T-helper 2 cell treated with Interferon-gamma antibody and Interleukin-4, amounts not matched to agents 5 μg/mL and 100 μg/mL, for 36 hours (primary cell): ENCODE measurements around the gene ZG16B.

Source experiments
- DNase-seq: peaks from one replicate; pipeline ENCODE4 v3.0.0; 2021; ENCODE audit warnings: low spot score
- H3K27ac Mint-ChIP-seq: one replicate; pipeline ENCODE4 v1.8.0; 2021; ENCODE audit warnings: mild to moderate bottlenecking, mixed read lengths
- H3K27me3 Mint-ChIP-seq: one replicate; pipeline ENCODE4 v1.8.0; 2021; ENCODE audit warnings: low read depth, mixed read lengths
- H3K36me3 Mint-ChIP-seq: one replicate; pipeline ENCODE4 v1.8.0; 2021; ENCODE audit warnings: low read depth, mixed read lengths
- H3K4me1 Mint-ChIP-seq: one replicate; pipeline ENCODE4 v1.8.0; 2021; ENCODE audit warnings: low read depth, mixed read lengths
- H3K4me3 Mint-ChIP-seq: one replicate; pipeline ENCODE4 v1.8.0; 2022; ENCODE audit warnings: mild to moderate bottlenecking, moderate library complexity, mixed read lengths
- H3K9me3 Mint-ChIP-seq: one replicate; pipeline ENCODE4 v1.8.0; 2021; ENCODE audit warnings: mixed read lengths

ZG16B gene

DNA sequence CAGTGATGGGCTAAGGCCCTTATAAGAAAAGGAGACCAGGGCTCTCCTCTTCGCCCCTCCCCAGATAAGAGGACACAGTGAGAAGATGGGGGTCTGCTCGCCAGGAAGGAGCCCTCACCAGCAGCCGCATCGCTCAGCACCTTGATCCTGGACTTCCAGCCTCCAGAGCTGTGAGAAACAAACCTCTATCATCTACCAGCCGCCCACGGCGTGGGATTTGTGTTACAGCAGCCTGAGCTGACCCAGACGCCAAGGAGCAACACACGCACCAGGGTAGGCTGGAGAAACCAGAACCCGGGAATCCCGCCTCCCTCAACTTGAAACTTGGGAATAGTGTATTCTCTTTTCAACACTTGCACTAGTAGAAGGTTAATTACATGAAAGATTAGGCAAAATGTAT lies 4.2 kb upstream of the ZG16B start:
- H3K4me1 Mint-ChIP-seq = no peaks in the 10 kb centered on the region
- no peak overlapping the region for H3K4me3 Mint-ChIP-seq
- DNase-seq = no peak
- no peaks in the 10 kb centered on the region for H3K27me3 Mint-ChIP-seq
- no peak overlapping the region for H3K27ac Mint-ChIP-seq
- no peaks in the 10 kb centered on the region for H3K36me3 Mint-ChIP-seq
- H3K9me3 Mint-ChIP-seq = no peaks in the 10 kb centered on the region

DNA sequence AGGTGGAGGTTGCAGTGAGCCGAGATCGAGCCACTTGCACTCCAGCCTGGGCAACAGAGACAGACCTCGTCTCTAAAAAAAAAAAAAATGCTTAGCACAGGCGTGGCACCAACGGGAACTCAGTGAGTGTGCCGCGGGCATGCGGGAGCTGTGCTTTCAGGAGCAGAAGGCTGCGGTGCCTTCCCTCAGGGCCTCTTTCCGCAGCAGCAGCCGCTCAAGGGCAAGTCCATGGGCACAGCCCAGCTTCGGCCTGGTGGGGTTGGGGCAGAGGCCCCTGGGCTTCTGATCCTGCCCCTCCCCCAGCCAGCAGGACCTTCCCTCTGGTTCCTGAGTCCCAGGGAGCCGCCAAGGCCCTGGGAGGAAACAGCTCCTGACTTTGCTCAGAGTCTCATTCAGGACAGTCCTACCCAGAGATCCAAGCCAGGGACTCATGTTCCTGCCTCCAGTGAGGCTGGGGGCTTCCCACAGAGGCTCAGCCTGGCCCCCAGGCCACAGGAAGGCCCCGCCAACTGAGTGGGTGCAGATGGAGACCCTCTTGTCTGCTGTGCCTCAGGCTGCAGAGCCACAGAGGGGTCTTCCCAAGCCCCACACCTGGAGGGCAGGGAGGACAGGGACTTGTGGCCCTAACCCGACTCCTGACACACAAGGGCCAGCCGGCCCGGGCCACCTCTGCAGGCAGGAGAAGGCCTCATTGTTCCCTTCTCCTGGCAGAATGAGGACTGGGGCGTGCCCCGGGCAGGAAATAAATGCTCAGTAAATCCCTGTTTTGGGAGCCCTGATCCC lies 3.3 kb upstream of the ZG16B start:
- Mint-ChIP-seq H3K4me3 (no peak overlapping the region), H3K4me1 (no peaks in the 10 kb centered on the region), H3K36me3 (no peaks in the 10 kb centered on the region), H3K9me3 (no peaks in the 10 kb centered on the region), H3K27me3 (no peaks in the 10 kb centered on the region), H3K27ac (no peak overlapping the region)
- no peak for DNase-seq

DNA sequence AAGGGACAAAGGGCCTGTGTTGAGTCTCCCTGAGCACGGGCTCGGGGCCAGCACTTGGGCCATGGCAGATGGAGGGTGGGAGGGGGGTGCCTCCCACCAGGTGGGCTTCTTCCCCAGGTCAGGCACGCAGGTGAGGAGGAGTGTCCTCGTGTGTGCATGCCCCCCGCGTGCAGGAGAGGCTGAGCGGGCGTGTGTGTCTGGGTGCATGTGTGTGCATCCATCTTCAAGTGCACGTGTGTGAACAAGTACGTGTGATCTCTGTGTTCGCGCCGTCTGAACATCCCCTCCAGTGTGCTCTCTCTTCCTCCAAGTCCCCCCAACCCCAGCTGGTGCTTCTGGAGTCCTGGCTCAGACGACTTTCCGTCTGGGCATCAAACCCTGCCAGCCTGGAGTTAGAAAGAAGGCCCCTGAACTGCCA lies 2.7 kb upstream of the ZG16B start:
- Mint-ChIP-seq H3K4me1 (no peaks in the 10 kb centered on the region), H3K9me3 (no peaks in the 10 kb centered on the region), H3K27me3 (no peaks in the 10 kb centered on the region), H3K4me3 (no peak overlapping the region), H3K36me3 (no peaks in the 10 kb centered on the region), H3K27ac (no peak overlapping the region)
- no peak for DNase-seq

DNA sequence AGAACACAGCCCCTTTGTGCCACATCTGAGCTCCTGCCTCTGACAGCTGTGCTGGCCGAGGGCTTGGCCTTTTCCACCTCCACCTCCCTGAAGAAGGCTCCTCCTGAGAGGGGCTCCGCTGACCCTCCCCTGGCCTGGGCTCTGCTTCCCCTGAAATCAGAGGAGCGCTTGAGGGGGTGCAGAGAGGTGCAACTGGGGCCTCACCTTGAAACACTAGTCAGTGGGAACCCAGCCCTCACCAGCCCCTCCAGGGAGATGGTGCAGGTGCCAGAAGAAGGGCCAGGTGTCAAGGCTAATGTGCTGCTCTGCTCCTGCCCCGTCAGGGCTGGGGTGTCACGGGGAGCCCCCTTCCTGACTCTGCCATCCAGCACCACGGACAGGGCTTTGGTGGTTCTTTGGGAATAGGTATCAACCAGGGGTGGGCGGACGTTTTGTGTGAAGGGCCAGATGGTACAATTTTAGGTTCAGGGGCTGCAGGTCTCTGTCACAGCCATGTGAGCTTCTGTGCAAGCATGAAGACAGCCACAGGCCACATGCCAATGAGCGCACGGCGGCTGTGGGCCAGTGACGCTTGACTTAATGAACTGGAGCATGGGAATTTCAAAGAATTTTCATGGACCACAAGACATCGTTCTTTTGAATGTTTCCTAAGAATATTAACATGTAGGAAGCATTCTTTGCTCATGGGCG lies 2.1 kb upstream of the ZG16B start:
- Mint-ChIP-seq H3K36me3 (no peaks in the 10 kb centered on the region), H3K4me3 (no peak overlapping the region), H3K4me1 (no peaks in the 10 kb centered on the region), H3K9me3 (no peaks in the 10 kb centered on the region), H3K27ac (no peak overlapping the region), H3K27me3 (no peaks in the 10 kb centered on the region)
- no peak for DNase-seq

DNA sequence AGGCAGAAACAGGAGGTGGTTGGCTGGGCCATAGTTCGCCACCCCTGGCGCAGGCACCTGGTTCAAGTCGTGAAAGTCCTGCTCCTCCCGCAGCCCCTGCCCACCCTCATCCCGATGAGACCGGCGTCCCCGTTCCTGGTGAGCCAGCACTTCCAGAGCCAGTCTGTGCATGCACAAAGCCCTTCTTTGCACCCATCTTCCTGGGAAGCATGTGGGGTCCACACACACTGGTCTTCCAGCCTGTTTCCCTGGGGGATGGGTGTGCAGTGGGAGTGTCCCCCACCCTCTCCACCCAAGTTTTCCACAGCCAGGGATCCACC lies 1.6 kb upstream of the ZG16B start:
- no peak overlapping the region for H3K27ac Mint-ChIP-seq
- H3K4me1 Mint-ChIP-seq = no peaks in the 10 kb centered on the region
- H3K4me3 Mint-ChIP-seq = no peak overlapping the region
- no peaks in the 10 kb centered on the region for H3K36me3 Mint-ChIP-seq
- DNase-seq = no peak
- no peaks in the 10 kb centered on the region for H3K9me3 Mint-ChIP-seq
- no peaks in the 10 kb centered on the region for H3K27me3 Mint-ChIP-seq

DNA sequence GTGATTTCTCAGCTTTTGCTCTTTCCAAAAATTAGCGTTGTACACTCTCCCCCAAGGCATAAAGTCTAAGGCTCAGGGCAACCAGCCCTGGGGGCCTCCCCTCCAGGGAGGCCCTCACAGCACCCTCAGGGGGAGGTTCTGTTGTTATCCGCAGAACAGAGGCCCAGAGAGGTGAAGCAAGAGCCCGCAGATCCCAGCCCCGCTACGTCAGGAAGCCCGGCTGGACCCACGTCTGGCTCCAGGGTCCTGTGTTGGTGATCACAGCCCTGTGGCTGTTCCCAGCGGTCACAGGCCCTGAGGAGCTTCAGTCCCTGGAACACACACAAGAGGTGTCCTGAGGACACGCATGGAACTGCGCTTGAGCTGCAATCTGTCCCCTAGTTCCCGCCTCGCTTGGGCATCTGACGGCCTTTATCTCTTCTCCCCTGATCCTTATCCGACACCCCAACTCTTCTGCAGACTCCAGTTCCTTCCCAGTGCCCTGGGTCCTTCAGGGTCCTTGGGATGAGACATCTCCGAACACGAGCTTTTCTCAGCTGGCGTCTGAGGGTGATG lies 1.1 kb upstream of the ZG16B start:
- Mint-ChIP-seq H3K4me3 (no peak overlapping the region), H3K27ac (no peak overlapping the region), H3K36me3 (no peaks in the 10 kb centered on the region), H3K4me1 (no peaks in the 10 kb centered on the region), H3K27me3 (no peaks in the 10 kb centered on the region), H3K9me3 (no peaks in the 10 kb centered on the region)
- no peak for DNase-seq

DNA sequence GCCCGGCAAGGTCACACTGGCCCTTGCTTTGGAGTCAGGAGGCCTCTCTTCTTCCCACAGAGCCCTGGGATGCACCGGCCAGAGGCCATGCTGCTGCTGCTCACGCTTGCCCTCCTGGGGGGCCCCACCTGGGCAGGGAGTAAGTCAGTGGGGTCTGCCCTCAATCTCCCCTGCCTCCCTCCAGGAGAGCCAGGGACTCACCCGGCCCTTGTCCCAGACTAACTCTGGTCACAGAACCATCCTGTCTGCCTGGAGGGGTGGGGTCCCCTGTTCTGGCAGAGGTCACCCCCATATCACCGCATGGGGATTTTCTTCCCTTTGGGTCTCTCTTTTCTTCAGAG lies 222 bp downstream of the ZG16B start:
- no peak overlapping the region for H3K27ac Mint-ChIP-seq

DNA sequence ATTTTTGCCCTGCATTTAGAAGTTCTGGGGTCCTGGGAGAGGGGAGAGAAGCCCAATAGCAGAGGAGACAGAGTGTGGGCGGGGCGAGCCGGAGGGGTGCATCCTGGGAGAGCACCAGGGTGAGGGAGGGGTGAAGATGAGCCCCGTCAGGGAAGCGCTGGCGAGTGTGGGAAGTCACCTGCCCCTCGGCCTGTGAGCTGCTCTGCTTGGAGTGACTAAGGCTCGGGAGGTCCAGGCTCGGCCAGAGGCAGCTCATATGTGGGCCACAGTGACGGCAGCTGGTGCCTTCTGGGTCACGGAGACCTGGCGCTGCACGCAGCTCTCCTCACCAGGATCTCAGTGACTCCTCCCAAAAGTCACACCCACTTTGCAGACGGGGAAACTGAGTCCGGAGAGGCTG lies 1.1 kb downstream of the ZG16B start:
- H3K27me3 Mint-ChIP-seq = peaks cover 3% of the 10 kb centered on the region
- H3K36me3 Mint-ChIP-seq = no peaks in the 10 kb centered on the region
- no peak overlapping the region for H3K4me3 Mint-ChIP-seq
- no peak for DNase-seq
- H3K27ac Mint-ChIP-seq = no peak overlapping the region
- no peaks in the 10 kb centered on the region for H3K4me1 Mint-ChIP-seq
- H3K9me3 Mint-ChIP-seq = no peaks in the 10 kb centered on the region

More for the DNA sequence above, 222 bp downstream of the ZG16B start:
- no peak for DNase-seq
- H3K9me3 Mint-ChIP-seq = no peaks in the 10 kb centered on the region
- no peaks in the 10 kb centered on the region for H3K36me3 Mint-ChIP-seq
- peak overlapping the region; percentile 43 for H3K4me3 Mint-ChIP-seq
- no peaks in the 10 kb centered on the region for H3K4me1 Mint-ChIP-seq
- peaks cover 3% of the 10 kb centered on the region for H3K27me3 Mint-ChIP-seq

DNA sequence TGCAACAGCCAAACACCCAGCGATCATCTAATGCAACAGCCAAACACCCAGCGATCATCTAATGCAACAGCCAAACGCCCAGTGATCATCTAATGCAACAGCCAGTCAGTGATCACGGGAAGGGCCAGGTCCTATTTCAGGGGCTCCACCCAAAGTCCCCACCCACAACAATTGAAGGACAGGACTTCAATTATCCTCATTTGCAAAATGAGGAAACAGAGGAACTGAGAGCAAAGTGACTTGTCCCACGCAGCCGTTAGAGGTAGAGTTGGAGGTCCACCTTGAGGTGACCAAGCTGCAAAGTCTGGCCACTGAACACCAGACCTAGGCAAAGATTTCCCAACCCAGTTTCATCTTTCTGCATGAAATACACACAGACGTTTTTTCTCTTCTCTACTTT lies 3.7 kb downstream of the ZG16B start:
- Mint-ChIP-seq H3K27me3 (peaks cover 3% of the 10 kb centered on the region), H3K36me3 (no peaks in the 10 kb centered on the region), H3K9me3 (no peaks in the 10 kb centered on the region), H3K4me1 (no peaks in the 10 kb centered on the region), H3K4me3 (no peak overlapping the region), H3K27ac (no peak overlapping the region)
- DNase-seq = no peak

DNA sequence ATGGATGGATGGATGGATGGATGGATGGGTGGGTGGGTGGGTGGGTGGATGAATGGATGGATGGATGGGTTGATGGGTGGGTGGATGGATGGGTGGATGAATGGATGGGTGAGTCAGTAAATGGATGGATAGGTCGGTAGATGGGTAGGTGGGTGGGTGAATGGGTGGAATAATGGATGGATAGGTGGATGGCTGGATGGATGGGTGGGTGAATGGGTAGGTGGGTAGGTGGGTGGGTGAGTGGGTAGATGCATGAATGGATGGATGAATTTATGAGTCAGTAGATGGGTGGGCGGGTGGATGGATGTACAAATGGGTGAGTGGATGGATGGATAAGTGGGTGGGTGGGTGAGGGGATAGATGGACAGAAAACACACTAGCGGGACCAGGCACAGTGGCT lies 4.9 kb downstream of the ZG16B start:
- no peak overlapping the region for H3K4me3 Mint-ChIP-seq
- H3K36me3 Mint-ChIP-seq = no peaks in the 10 kb centered on the region
- H3K27me3 Mint-ChIP-seq = peaks cover 3% of the 10 kb centered on the region
- DNase-seq = no peak
- no peaks in the 10 kb centered on the region for H3K9me3 Mint-ChIP-seq
- H3K4me1 Mint-ChIP-seq = no peaks in the 10 kb centered on the region
- H3K27ac Mint-ChIP-seq = no peak overlapping the region

DNA sequence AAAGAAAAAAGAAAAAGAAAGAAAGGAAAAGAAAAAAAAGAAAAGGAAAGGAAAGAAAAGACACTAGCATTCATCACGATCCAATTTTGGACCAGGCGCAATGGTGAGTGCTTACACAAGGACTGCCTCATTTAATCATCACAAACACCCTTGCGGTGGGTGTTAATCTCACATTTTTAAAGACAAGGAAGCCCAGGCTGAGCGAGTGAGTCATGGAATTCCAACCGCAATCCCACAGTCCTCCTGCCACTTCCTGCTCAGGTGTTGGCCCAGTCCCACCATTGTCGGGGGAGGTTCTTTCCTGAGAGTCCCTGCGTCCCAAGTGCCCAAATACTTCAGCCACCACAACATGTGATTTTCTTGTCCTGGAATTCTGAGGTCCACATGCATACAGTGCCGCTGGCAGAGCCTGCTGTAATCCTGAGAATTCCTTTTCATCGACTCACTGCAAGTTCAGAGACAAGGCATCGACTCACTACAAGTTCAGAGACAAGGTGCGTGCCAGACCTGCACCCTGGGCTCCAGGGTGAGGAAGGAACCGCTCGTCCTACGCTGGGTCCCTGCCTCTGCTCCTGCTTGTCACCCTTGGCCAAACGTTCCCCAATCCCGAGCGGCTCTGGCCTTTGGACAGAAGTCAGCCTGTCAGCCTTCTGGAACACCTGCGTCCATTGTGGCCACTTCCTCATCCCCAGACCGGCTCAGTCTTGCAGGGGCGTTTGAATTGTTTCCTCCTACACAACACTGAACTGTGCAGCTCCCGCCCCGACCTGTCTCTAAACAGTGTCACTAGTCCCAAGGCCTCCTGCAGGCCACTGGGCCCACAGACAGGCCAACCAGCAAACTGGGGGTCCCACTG lies 5.8 kb downstream of the ZG16B start:
- H3K4me3 Mint-ChIP-seq = no peak overlapping the region

DNA sequence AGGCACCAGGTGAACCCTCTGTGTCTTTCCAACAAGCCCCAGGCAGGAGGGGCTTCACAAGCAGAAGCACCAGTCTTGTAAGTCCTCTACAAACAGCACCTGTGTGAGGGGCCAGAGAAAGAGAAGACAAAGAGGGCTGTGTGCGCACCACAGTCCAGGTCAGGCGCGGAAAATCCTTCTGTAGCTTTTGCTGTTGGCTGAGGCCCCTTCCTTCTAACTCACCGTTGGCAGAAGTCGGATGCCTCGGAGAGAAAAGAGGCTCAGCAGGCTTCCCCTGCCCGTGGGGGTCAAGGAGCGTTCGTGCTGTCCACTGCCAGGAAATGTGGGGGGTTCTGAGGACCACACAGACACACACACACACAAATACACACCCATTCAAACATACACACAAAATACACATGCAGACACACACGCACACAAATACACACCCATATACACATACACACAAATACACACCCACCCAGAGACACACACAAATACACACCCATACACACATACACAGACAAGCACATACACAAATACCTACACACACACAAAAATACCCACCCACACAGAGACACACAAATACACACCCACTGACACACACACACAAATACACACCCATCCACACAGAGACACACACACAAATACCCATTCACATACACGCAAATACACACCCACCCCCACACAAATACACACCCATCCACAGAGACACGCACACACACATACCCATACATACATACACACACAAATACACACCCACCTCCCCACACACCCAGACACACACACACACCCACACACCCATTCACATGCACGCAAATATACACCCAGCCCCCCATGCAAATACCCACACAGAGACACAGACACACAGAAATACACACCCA lies 6.8 kb downstream of the ZG16B start:
- Mint-ChIP-seq H3K4me1 (peaks cover 1% of the 10 kb centered on the region), H3K36me3 (no peaks in the 10 kb centered on the region), H3K27me3 (peaks cover 3% of the 10 kb centered on the region)

More for the DNA sequence above, 5.8 kb downstream of the ZG16B start:
- no peak overlapping the region for H3K27ac Mint-ChIP-seq
- no peak for DNase-seq
- peaks cover 3% of the 10 kb centered on the region for H3K27me3 Mint-ChIP-seq
- H3K4me1 Mint-ChIP-seq = no peaks in the 10 kb centered on the region
- no peaks in the 10 kb centered on the region for H3K9me3 Mint-ChIP-seq
- no peaks in the 10 kb centered on the region for H3K36me3 Mint-ChIP-seq

DNA sequence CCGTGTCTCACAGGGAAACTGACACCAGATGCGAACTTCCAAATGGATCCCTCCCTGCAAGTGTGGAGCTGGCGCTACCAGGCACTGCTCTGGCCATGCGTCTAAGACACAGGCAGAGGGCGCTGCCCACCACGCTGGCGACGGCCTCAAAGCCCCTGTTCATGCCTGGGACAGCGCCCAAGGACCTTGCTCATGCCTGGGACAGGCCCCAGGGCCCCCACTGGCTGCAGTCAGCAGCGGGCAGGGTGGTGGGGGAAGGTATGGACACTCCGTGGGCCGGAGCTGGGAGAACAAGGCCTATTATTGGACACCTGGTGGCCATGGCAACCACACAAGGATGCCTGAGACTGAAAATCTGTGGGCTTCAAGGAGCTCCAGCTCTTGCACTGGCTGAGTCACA lies 8.8 kb downstream of the ZG16B start:
- no peaks in the 10 kb centered on the region for H3K36me3 Mint-ChIP-seq
- peaks cover 9% of the 10 kb centered on the region for H3K4me1 Mint-ChIP-seq
- no peak overlapping the region for H3K27ac Mint-ChIP-seq
- H3K9me3 Mint-ChIP-seq = no peaks in the 10 kb centered on the region
- peaks cover 3% of the 10 kb centered on the region for H3K27me3 Mint-ChIP-seq
- no peak overlapping the region for H3K4me3 Mint-ChIP-seq
- DNase-seq = peak; percentile 49

More for the DNA sequence above, 6.8 kb downstream of the ZG16B start:
- no peak overlapping the region for H3K4me3 Mint-ChIP-seq
- H3K27ac Mint-ChIP-seq = no peak overlapping the region
- no peaks in the 10 kb centered on the region for H3K9me3 Mint-ChIP-seq
- DNase-seq = no peak
